Breast epithelium (tissue), 4 donors: Measurements from ENCODE around the gene ADARB2. TPM values are rescaled to one million over a fixed set of nuclear protein-coding genes. Genes with fewer than 3 reads are reported as not detected.

Experiments
- DNase-seq, 2 donors: peaks; one replicate each; pipeline ENCODE4 v3.0.0-alpha.2; 2019; ENCODE audit warnings: low spot score in 2 of 2
- H3K27ac ChIP-seq, 2 donors: fragments of 200-600 bp; sonication (generic) in 1 of 2; one replicate each; pipeline ENCODE4 v1.5.1; 2016 to 2019; ENCODE audit warnings: mild to moderate bottlenecking in 1 of 2
- H3K27me3 ChIP-seq, 2 donors: fragments of 200-600 bp; sonication (generic) in 1 of 2; one replicate each; pipeline versions ENCODE4 v1.5.1 to v1.6.0; 2017 to 2019; ENCODE audit warnings: control low read depth in 1 of 2, mild to moderate bottlenecking in 1 of 2
- H3K36me3 ChIP-seq: fragments of 200-600 bp; one replicate; pipeline ENCODE4 v1.5.1; 2019
- H3K4me1 ChIP-seq, 2 donors: fragments of 200-600 bp; sonication (generic); one replicate each; pipeline ENCODE4 v1.5.1; 2016 to 2019; ENCODE audit warnings: control low read depth in 1 of 2
- H3K4me3 ChIP-seq, 3 donors: fragments of 200-600 bp; sonication (generic); 1 replicate in 2 of 3; 2 replicates in 1 of 3; pipeline ENCODE4 v1.5.1; 2016 to 2019; ENCODE audit warnings: mild to moderate bottlenecking in 3 of 3, moderate library complexity in 2 of 3
- H3K9me3 ChIP-seq, 2 donors: fragments of 200-600 bp; sonication (generic) in 1 of 2; one replicate each; pipeline ENCODE4 v1.5.1; 2016 to 2019; ENCODE audit warnings: control low read depth in 1 of 2
- CTCF ChIP-seq, 3 donors: fragments of 450-650 bp; IDR thresholded peaks; one replicate each; pipeline ENCODE4 v1.5.1; 2016 to 2017; ENCODE audit warnings: antibody characterized with exemption in 3 of 3, mild to moderate bottlenecking in 3 of 3, moderate library complexity in 3 of 3
- POLR2A ChIP-seq: fragments of 450-650 bp; IDR thresholded peaks from one replicate; pipeline ENCODE4 v1.6.1; 2016; ENCODE audit warnings: antibody characterized with exemption, mild to moderate bottlenecking, moderate library complexity
- POLR2AphosphoS5 ChIP-seq, 3 donors: sonication (generic); formaldehyde crosslinking; IDR thresholded peaks; one replicate each; pipeline ENCODE4 v1.6.1; 2017; ENCODE audit warnings: antibody characterized with exemption in 3 of 3
- intact Hi-C: fragments of 100-400 bp; cut with DNase I; formaldehyde crosslinking; loops from one replicate; pipeline ENCODE4 v1.15.1; 2023; ENCODE audit warnings: low total_unique reads
- total RNA-seq, 3 donors: library from RNA; depleted of rRNA; stranded (reverse); fragments of >200 nt; gene quantifications; one replicate each; pipeline ENCODE4 v1.1.0, GENCODE V29; 2016

Gene ADARB2
- total RNA-seq, 3 donors from 2014 or later = 0.32 to 3.9 (median 2.0) TPM

DNA sequence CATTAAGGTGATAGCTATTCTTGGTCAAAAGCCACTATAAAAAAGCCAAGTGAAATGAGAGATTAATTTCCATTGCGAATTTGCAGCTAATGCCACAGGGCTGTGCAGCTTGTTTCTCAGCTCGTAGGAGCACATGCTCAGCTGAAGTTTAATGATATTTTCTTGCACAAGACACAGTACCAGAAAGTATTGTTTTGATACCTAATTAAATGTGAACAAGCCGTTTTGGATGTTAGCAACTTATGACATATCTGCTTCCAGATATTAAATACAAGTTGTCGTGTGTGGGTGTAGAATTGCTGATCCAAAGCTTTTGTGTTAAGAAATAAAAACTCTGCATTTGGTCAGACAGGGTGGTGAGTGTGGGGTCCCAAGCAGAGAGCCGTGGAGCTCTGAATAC, 47.2 kb downstream of the ADARB2 start:
- DNase-seq = no peak
- Histone ChIP-seq H3K9me3 (peaks cover 0 to 2% of the 10 kb centered on the region in 2 donors), H3K4me1 (no peaks in the 10 kb centered on the region), H3K27me3 (peaks cover 0 to 5% of the 10 kb centered on the region in 2 donors), H3K27ac (no peak overlapping the region), H3K36me3 (no peaks in the 10 kb centered on the region), H3K4me3 (no peak overlapping the region)
- intact Hi-C loops = no loop called here
- TF ChIP-seq CTCF (IDR thresholded peaks at IDR 0.05) = no peak
- no peak for TF ChIP-seq POLR2AphosphoS5 (IDR thresholded peaks at IDR 0.05)
- TF ChIP-seq POLR2A = no peak

DNA sequence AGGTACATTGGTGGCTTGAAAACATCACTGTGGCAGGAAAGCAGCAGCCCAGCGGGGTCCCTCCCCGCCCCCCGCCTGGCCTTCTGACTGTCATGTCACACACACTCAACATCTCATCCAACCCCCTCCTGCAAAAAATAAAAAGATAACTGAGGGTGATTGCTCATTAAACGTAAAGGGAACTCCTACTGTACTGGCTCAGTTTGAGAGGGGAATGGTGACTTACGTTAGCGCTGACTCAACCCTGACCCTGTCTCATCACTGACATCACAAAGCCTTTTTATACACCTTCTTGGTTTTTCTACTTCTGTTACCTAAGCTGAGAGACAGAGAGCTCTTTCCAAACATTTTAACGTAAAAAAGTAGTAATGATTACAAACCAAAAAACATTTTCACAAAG, 48.8 kb downstream of the ADARB2 start:
- Histone ChIP-seq H3K9me3 (peaks cover 0 to 5% of the 10 kb centered on the region in 2 donors), H3K27ac (no peak overlapping the region), H3K27me3 (peaks cover 0 to 5% of the 10 kb centered on the region in 2 donors), H3K4me3 (no peak overlapping the region), H3K36me3 (no peaks in the 10 kb centered on the region), H3K4me1 (no peaks in the 10 kb centered on the region)
- no peak for DNase-seq
- no peak for TF ChIP-seq POLR2A
- intact Hi-C loops = no loop called here

GRCh38 chr10:1687623-1688150, 49.6 kb downstream of the ADARB2 start:
- no peak overlapping the region for H3K4me3 ChIP-seq
- peaks cover 0 to 10% of the 10 kb centered on the region in 2 donors for H3K27me3 ChIP-seq
- intact Hi-C loops = no loop called here
- no peaks in the 10 kb centered on the region for H3K4me1 ChIP-seq
- no peak for DNase-seq
- H3K36me3 ChIP-seq = no peaks in the 10 kb centered on the region
- TF ChIP-seq POLR2A (no peak), CTCF (IDR thresholded peaks at IDR 0.05) (no peak), POLR2AphosphoS5 (IDR thresholded peaks at IDR 0.05) (no peak)
- no peak overlapping the region for H3K27ac ChIP-seq
- peaks cover 0 to 5% of the 10 kb centered on the region in 2 donors for H3K9me3 ChIP-seq

GRCh38 chr10:1687190-1687589, 50.1 kb downstream of the ADARB2 start:
- H3K27me3 ChIP-seq = peaks cover 0 to 12% of the 10 kb centered on the region in 2 donors
- H3K4me1 ChIP-seq = no peaks in the 10 kb centered on the region
- no peak for DNase-seq
- intact Hi-C loops = no loop called here
- TF ChIP-seq POLR2AphosphoS5 (IDR thresholded peaks at IDR 0.05) = no peak
- TF ChIP-seq CTCF (IDR thresholded peaks at IDR 0.05) = no peak
- no peak for TF ChIP-seq POLR2A
- H3K4me3 ChIP-seq = no peak overlapping the region
- no peak overlapping the region for H3K27ac ChIP-seq
- H3K36me3 ChIP-seq = no peaks in the 10 kb centered on the region
- H3K9me3 ChIP-seq = peaks cover 0 to 5% of the 10 kb centered on the region in 2 donors

- H3K9me3 ChIP-seq = peaks cover 0 to 5% of the 10 kb centered on the region in 2 donors
- intact Hi-C loops = no loop called here
- H3K4me1 ChIP-seq = no peaks in the 10 kb centered on the region
- H3K27ac ChIP-seq = no peak overlapping the region
- no peaks in the 10 kb centered on the region for H3K36me3 ChIP-seq
- TF ChIP-seq POLR2A = no peak
- no peak for TF ChIP-seq POLR2AphosphoS5 (IDR thresholded peaks at IDR 0.05)
- no peak for TF ChIP-seq CTCF (IDR thresholded peaks at IDR 0.05)
- no peak overlapping the region for H3K4me3 ChIP-seq
- H3K27me3 ChIP-seq = peaks cover 0 to 12% of the 10 kb centered on the region in 2 donors
- no peak for DNase-seq
These were observed 50.9 kb downstream of the ADARB2 start for GRCh38 chr10:1686491-1686749.
